ENCODE measurements around the gene NINL. TPM values are rescaled to one million over a fixed set of nuclear protein-coding genes. Genes with fewer than 3 reads are reported as not detected.
"Not testable (repeated sequence)": the region's sequence is repeated elsewhere in the genome, so short reads cannot be mapped to it uniquely, and the experiment has no call there.

The NINL gene
- total RNA-seq, 2 donors from 2014 or later = 5.0 to 5.2 TPM

DNA sequence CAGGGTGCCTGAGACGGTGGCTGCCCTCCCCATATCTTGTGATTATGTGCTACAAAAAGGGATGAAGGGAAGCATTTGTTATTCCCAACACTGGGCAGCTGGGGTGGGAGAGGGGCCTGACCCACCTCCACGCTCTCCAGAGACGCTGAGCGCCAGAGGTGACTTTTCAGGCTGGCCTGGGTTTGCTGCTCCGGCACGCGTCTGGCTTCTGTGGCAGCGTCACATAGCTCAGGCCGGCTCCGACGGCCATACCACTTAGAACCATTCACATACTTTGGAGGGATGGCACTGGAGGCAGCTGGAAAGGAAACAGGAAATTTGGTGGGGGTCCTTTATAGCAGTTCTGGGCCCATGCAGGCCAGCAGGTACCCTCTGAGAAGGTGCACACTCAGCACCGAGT, 72.6 kb downstream of the NINL start:
- ATAC-seq (no peak), DNase-seq (no peak)
- intact Hi-C loops (cut with DNase I, micrococcal nuclease) = no loop called here

DNA sequence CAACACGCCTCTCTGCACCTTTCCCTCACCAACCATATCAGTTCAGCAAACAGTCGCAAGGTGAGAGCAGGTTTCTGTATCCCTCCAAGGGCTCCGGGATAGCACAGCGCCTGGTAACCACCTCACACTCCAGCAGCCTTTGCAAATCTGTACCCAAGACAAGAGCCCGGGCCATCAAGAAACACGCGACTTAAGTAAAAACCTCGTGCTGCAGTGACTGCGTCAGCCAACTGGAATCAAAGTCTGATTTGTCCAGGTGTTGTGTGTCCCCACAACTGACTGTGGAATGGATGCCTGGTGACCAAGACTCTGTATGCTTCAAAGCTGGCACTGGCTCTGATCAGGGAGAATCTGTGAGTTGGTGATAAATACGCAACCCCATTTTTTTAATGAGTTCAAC, 74.1 kb downstream of the NINL start:
- DNase-seq = no peak
- intact Hi-C loops (cut with DNase I, micrococcal nuclease) = no loop called here
- no peak for ATAC-seq

DNA sequence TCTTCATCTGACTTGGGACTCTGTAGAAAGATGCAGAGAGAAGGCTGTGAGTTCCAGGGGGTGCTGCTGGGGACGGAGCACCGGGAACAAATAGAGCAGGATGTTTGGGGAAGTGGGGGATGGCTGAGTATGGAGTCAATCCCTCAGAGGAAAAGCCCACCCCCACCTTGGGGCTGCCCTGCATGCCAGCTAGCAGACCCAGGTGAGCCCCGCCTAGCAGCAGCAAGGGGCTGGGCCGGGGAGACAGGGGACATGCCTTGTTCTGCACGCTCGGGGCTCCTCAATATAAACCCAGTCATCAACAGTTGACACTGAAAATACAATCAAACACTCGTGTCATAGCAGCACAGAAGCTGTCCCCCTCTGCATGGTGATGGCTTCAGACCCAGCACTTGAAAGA, 74.6 kb downstream of the NINL start:
- ATAC-seq = no peak
- DNase-seq = no peak
- intact Hi-C loops (cut with DNase I, micrococcal nuclease) = no loop called here

DNA sequence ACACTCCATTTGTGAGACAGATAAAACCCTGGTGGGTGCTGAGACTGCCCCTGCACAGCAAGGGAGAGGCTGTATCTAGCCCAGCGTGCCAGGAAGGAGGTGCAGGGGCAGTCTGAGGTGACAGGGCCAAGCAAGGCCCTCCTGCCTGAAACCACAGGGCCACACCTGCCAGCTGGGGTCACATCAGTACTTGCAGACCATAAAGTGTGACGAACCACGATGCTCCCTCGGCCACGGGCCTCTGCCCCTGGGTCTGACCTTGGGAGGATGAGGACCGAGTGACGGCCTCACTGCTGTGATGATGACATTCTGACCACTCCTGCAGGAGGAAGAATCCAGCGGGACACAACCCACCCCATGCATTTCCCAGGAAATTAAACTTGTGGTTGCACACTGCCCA, 75.1 kb downstream of the NINL start:
- intact Hi-C loops (cut with DNase I, micrococcal nuclease) = no loop called here
- ATAC-seq = no peak
- no peak for DNase-seq

DNA sequence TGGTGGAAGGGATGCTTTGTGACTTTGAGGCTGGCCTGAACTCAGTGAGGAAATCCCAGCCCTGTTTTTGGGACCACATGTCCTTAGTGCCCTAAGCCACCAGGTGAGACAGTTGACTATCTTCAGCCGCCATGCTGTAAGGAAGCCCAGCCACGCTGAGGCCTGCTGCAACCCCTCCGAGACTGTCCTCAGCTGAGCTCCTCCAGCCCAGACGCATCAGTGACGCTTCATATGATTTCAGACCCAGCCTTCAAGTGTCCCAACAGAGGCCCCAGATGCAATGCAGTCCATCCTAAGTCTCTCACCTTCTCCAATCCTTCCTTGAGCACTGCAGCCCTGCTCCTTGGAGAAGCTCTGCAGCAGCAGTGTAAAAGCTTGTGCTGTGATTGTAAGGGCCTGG, 76.2 kb downstream of the NINL start:
- no peak for DNase-seq
- intact Hi-C loops (cut with DNase I, micrococcal nuclease) = no loop called here

DNA sequence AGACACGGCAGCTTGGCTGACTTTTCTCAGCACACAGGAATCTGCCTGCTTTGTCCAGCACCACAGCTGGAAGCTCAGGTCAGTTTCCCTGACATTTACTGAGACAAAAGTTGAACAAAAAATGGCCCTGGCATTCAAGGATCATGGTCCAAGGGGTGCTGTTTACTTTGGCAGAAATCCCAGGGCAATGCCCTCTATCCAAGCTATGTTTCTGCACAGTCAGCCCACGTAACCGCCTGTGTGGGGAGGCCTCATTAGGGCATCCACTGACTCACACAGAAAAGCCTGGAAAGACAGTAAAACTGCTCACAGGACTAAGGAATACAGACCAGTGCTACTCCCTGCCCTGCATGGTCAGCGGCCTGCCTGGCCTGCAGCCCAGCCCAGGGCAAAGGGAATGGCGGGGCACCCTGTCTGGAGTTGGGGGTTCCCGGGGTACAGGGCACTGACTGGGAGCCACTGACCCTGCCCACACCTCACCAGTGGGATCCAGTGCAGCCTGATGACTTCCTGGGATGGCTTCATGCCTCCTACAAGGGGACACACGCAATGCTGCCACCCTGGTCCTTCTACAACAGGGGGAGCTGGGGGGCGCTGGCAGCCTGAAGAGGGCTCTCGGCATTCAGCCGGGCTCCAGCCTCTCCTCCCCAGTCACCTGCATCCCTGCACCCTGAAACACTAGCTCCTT, 77.1 kb downstream of the NINL start:
- intact Hi-C loops (cut with DNase I, micrococcal nuclease) = no loop called here
- peak; percentile 94 for ATAC-seq
- DNase-seq = peak; percentile 40 to 42

More for the DNA sequence above, 76.2 kb downstream of the NINL start:
- ATAC-seq = no peak

DNA sequence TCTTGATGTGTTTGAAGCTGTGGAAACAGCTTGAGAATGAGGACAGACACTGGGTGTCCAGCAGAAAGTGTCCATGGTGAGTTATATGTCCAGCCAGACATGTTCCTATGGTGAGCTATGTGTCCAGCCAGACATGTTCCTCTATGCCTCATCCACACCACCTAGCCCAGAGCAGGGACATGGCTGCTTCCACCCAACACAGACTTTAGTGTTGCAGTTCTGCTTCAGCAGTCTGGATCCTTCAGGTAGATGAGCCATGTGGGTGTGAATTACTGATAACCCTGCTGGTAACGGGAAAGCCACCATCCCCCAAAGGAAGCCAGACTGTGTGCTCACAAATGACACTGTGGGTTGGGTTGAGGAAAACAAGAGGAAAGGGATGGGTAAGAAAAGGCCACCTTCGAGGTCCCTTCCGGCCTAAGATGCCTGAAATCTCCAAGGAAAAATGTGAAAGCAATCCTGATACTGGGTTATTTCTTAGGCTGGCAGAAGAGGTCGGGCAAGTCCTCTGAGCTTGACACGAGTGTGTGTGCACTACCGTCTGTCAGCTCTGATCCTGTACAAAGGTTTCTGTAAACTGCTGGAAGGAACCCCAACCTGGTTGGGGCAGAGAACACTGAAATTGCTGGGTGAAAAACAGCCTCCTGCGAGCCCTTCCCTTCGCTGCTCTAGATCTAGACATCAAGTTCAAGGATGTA, 77.8 kb downstream of the NINL start:
- ATAC-seq (peak; percentile 60), DNase-seq (no peak)
- intact Hi-C loops (cut with DNase I, micrococcal nuclease) = no loop called here

DNA sequence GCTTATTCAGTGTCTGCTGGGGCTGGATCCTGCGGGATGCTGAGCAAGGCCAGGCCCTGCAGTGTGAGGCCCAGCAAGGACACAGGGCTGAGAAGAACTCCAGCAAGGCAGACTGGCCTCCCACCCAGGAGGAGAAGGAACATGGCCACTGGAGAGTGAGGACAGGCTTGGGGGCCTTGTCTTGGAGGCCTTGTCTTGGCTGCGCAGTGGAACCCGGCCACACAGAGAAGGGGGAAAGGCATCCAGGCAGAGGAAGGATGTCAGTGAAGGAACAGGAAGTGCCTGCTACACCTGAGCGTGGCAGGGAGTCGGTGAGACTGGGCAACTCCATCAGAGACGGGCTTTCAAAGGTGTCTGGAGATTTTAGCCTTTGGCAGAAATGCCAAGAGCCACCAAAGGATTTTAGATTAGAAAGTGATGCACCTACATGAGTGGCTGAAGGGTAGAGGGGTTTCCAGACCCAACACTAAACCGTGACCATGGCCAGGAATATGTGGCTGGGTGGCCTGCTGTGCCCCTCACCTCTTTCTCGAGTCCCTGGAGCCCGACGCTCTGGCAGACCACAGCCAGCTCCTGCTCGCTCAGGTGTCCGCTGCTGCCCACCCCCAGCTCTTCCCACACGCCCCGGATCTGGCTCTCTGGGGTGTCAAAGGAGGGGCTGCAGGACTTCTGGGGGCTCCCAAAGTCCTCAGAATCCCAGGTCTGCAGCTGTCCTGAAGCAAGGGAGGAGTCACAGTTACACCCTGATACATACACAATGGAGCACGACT, 80.8 kb downstream of the NINL start:
- intact Hi-C loops (cut with DNase I, micrococcal nuclease) = no loop called here
- ATAC-seq (no peak), DNase-seq (no peak)

DNA sequence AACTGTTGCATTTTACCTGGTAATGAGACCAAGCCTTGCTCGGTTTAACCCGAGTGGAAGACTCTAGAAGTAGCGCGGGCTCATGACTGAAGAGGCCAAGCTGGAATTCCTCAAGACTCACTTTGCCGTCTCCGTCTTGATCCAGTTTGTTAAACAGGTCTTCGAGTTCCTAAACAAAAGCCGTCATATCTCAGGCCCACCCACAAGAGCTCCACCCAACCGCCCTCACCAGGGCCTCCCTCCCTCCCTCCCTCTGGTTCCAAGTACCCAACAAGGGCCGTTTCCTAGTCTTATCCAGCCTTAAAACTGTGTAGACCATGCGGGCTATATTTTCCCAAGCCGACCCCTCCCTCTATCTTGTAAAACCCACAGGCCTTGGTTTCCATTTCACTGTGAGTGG, 81.4 kb downstream of the NINL start:
- ATAC-seq (no peak), DNase-seq (no peak)
- intact Hi-C loops (cut with DNase I, micrococcal nuclease) = no loop called here

DNA sequence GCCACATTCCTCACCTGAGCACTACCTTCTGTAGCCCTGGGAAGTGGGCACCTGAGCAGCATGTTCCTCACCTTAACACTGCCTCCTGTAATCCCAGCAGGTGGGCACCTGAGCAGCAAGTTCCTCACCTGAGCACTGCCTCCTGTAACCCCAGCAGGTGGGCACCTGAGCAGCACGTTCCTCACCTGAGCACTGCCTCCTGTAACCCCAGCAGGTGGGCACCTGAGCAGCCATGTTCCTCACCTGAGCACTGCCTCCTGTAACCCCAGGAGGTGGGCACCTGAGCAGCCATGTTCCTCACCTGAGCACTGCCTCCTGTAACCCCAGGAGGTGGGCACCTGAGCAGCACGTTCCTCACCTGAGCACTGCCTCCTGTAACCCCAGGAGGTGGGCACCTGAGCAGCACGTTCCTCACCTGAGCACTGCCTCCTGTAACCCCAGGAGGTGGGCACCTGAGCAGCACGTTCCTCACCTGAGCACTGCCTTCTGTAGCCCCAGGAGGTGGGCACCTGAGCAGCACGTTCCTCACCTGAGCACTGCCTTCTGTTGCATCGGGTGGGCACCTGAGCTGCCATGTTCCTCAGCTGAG, 82.2 kb downstream of the NINL start:
- DNase-seq; ATAC-seq; intact Hi-C loops (cut with DNase I, micrococcal nuclease): not testable (repeated sequence)

DNA sequence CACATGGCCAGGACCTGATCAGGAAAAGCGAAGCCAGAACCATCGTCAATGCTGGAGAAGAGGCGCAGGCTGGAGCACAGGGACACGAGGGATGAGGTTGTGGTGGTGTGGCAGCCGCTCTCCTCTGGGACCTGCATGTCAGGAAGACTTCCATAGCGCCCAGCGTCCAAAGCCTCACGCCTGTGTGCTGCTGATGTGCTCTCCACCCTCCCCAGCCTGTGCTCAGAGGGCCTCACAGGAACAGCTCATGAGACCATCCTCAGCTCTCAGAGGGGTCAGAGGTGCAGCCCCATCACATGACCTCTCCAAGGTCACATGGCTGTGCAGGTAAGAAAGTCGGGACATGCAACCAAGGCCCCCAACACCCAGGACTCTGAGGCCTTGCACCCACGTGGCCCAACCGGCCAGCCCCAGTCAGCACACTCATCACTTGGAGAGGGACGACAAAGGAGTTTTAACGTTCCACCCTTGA, 84.4 kb downstream of the NINL start:
- intact Hi-C loops (cut with DNase I, micrococcal nuclease) = no loop called here
- DNase-seq (no peak), ATAC-seq (no peak)

DNA sequence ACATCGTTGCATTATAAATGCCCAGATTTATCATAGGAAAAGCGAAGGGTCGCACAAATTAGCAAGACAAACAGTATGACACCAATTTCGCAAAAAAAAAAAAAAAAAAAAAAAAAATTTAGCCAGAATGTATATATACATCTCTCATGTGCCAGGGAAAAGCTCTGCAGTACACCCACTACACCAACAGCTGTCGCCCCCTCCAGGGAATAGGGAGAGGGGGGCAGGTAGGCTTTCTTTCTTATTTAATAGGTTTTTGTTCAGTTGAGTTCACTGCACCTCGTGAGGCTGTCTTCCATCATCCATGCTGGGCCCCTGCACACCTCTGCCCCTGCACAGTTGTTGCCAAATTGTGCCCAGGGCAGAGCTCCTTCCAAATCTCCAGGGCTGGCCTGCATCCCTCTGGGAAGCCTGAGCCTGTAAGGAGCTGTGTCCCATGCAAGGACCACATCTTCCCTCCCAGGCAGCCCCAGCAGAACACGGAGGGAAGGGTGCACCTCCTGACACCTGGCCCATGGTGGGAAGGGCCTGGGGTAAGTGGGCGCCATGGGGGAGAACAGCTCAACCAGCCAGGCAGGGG, 85.4 kb downstream of the NINL start:
- no peak for ATAC-seq
- no peak for DNase-seq
- intact Hi-C loops (cut with DNase I, micrococcal nuclease) = no loop called here

DNA sequence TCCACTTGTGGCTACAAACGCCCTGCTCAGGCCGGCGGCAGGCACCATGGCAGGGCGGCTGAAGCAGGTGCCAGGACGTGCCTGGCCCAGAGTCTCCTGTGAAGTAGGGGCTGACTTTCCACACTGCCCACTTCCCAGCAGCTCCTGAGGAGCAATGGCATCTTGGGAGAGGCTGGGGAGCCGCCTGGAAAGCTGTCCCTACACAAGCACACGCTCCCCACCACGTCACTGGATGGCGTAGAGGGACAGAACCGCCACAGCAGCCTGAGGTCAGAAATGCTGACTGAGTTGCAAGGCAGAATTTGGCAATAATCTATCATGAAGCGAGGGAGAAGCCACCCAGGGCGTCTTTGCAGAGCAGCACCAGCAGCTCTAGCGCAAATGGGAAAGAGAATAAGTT, 86.3 kb downstream of the NINL start:
- intact Hi-C loops (cut with DNase I, micrococcal nuclease) = no loop called here
- ATAC-seq (no peak), DNase-seq (no peak)

DNA sequence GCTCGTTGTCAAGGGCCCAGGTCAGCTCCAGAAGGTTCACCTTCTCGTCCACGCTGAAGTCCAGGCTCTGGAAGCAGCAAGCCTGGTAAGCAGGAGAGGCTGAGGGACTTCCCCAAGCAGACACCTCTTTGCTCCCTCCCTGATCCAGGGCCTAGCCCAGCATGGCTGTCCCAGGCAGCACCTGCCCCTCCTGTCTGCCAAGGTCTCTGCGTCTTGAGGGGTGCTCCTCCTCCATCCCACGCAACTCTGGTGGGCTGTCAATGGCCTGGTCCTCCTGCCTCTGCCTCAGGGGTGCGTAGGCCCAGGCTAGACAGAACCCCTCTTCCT, 87.1 kb downstream of the NINL start:
- DNase-seq = no peak
- no peak for ATAC-seq
- intact Hi-C loops (cut with DNase I, micrococcal nuclease) = no loop called here

DNA sequence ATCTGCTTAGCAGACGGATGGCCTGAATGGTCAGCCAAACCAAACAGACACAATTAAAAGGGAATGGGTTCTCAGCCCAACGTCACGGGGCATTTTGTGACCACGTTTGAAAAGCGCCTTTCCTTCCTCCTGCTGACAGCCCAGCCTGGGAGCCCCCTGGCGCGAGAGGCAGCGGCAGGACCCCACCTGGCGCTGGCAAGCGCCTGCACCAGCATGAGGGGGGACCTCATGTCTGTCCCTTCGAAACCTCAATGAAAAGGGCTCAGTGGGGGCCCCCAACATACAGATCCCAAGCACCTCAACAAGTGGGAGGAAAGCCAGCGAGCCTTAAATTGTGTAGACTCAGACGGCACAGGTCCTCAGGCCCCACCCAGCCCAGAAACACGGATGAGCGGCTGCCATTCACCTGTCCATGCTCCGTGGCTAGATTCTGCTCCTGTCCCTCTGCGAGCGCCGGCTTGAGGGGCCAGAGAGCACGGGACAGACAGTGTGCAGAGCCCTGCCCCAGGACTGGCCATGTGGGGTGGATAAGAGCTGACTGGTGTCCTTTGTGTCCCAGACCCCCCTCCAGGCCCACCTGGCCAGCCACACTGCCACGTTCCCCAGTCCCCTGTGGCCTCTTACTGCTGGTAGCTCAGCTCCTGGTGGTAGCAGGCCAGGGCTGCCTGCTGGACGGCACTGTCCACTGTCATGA, 87.6 kb downstream of the NINL start:
- no peak for DNase-seq
- no peak for ATAC-seq
- intact Hi-C loops (cut with DNase I, micrococcal nuclease) = no loop called here

DNA sequence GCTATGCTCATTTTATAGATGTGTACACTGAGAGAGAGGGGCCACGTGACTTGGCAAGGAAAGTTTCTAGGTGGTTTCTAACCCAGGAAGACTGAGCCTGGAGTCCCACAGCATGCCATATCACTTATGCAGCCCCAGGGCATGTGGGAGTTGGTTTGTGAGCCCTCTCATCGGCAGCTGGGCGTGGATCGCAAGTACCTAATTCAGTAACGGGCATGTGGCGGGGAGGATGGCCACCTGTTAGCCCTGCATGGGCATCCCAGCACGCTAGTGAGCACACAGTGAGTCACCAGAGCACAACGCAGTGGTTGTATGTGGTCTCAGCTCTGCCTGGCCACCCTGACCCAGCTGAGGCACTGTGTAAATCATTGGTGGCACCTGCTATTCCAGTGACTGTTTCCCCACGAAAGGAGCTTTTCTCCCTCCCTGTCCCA, 88.3 kb downstream of the NINL start:
- intact Hi-C loops (cut with DNase I, micrococcal nuclease) = no loop called here
- ATAC-seq (no peak), DNase-seq (no peak)

DNA sequence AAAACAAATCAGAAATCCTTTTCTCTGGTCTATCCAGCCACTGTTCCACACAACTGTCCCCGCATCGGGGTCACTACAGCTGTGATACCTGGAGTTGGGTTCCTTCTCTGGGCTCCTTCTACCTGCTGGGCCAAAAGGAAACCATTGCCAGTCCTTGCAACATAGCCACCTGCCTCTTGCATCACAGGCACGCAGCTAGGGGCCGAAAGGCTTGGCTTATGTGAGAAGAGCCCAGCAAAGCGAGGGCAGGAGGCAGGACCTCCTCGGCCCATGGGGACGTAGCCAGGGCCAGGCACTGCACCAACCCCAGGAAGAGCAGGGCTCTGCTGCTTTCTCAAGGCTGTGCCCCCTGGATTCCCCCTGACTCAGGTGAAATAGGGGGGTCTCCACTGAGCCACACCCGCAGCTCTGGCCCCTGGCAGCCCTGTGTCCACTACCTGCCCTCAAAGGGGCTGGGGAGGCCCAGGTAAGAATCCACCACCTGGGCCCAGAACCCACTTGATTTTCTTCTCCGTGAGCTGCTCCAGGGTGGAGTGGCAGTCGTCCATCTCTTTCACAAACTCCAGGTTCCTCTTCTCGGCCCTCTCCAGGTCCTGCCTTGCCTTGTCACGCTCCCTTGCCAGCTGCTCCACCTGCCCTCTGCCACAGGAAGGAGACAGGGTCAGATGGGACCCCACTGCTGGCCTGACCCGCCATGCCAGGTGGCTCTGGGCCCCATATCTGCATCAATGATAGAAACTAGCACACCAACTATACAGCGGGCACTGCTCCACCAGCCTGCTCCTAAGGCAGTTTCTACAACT, 89.0 kb downstream of the NINL start:
- DNase-seq (no peak), ATAC-seq (no peak)
- intact Hi-C loops (cut with DNase I, micrococcal nuclease) = no loop called here

DNA sequence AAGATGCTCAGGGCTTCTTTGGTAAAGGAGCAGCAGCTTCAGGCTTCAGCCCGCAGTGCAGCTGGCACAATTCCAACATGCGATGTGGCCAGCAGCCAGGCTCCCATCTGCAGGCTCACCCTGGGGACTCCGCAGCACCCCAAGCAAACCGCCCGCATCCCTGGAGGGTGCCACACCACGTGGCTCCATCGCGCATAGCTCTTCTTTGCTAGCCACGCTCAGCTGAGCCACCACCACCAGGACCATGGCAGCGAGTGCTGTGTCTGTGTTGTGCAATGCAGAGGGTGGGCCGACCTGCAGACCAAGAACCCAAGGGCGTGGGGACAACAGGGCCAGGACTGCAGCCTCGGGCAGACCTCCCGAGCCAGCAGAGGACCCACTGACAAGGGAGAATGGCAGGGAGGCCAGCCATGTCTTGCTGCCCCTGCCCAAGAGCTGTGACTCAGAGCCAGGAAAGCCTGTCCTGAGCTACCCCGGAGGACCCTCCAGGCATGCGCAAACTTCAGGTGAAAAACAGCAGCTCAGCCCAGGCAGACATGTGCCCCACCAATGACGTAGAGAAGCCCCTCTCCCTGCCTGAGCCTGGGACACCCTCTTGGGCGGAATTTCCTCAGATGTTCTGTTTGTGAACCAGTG, 90.0 kb downstream of the NINL start:
- DNase-seq (no peak), ATAC-seq (no peak)
- intact Hi-C loops (cut with DNase I, micrococcal nuclease) = no loop called here

Measured in left colon (tissue), 2 donors.